Endodermal cell (in vitro differentiated cells): ENCODE data around the gene SCD5. TPM values are rescaled to one million over a fixed set of nuclear protein-coding genes. Genes with fewer than 3 reads are reported as not detected.

Experiments used
- DNase-seq: peaks from one replicate; pipeline ENCODE4 v3.0.0-alpha.2; 2017
- H3K27ac ChIP-seq: 2 replicates; pipeline ENCODE4 v1.5.1; 2013; ENCODE audit warnings: mild to moderate bottlenecking, low read depth, low read length, moderate library complexity
- H3K27me3 ChIP-seq: 2 replicates; pipeline ENCODE4 v1.6.1; 2013; ENCODE audit warnings: mild to moderate bottlenecking, low read length, moderate library complexity; ENCODE audit not compliant: insufficient read depth, control insufficient read depth, poor library complexity, severe bottlenecking
- H3K36me3 ChIP-seq: 2 replicates; pipeline ENCODE4 v1.7.0; 2013; ENCODE audit warnings: mild to moderate bottlenecking, low read length, moderate library complexity; ENCODE audit not compliant: control insufficient read depth, insufficient read depth
- H3K4me1 ChIP-seq: one replicate; pipeline ENCODE4 v1.7.0; 2013; ENCODE audit warnings: low read length; ENCODE audit not compliant: control insufficient read depth, insufficient read depth
- H3K4me3 ChIP-seq: 2 replicates; pipeline ENCODE4 v1.5.1; 2013; ENCODE audit warnings: mild to moderate bottlenecking, low read length, moderate library complexity
- H3K9ac ChIP-seq: 2 replicates; pipeline ENCODE4 v1.6.1; 2013; ENCODE audit warnings: mild to moderate bottlenecking, low read length, moderate library complexity; ENCODE audit not compliant: poor library complexity, severe bottlenecking; ENCODE audit errors: extremely low read depth
- H3K9me3 ChIP-seq: 2 replicates; pipeline ENCODE4 v1.6.1; 2013; ENCODE audit warnings: mild to moderate bottlenecking, low read length, moderate library complexity; ENCODE audit not compliant: control insufficient read depth
- H3K27ac Mint-ChIP-seq: 2 replicates; pipeline ENCODE4 v1.8.0; 2020; ENCODE audit warnings: mixed read lengths
- H3K27me3 Mint-ChIP-seq: 2 replicates; pipeline ENCODE4 v1.8.0; 2021; ENCODE audit warnings: mild to moderate bottlenecking, mixed read lengths; ENCODE audit not compliant: insufficient read depth
- H3K36me3 Mint-ChIP-seq: 2 replicates; pipeline ENCODE4 v1.8.0; 2020; ENCODE audit warnings: low read depth, mixed read lengths
- H3K4me1 Mint-ChIP-seq: 2 replicates; pipeline ENCODE4 v1.8.0; 2020; ENCODE audit warnings: mixed read lengths
- H3K4me3 Mint-ChIP-seq: 2 replicates; pipeline ENCODE4 v1.8.0; 2020; ENCODE audit warnings: mild to moderate bottlenecking, moderate library complexity, mixed read lengths
- H3K9me3 Mint-ChIP-seq: 2 replicates; pipeline ENCODE4 v1.8.0; 2020; ENCODE audit warnings: mild to moderate bottlenecking, mixed read lengths
- CTCF ChIP-seq: fragments of 200-600 bp; sonication (generic); conservative IDR thresholded peaks from 2 replicates; pipeline ENCODE4 v1.5.0; 2021; ENCODE audit warnings: antibody characterized with exemption, mild to moderate bottlenecking
- WGBS, 2 experiments: methylation state at CpG; one replicate each; pipeline versions ENCODE4 v1.1.5 to v1.1.7; 2013; ENCODE audit warnings: missing lambda C conversion rate in 2 of 2, mixed read lengths in 1 of 2; ENCODE audit not compliant: insufficient coverage in 1 of 2, insufficient read length in 1 of 2; 5-methylcytosine and 5-hydroxymethylcytosine counted together
- total RNA-seq, 2 donors: library from RNA; stranded (reverse); fragmentation: NEBNext Ultra II Directional in 1 of 2; extraction: Animal tissue kit (Norgen Biotek cat#: 25700) in 1 of 2; gene quantifications; 2 replicates in 1 of 2; 3 replicates in 1 of 2; pipeline ENCODE4 v1.2.1, GENCODE V29; 2021

Gene SCD5
- total RNA-seq, 2 donors from 2014 or later = 3.2 to 5.2 TPM

GRCh38 chr4:82589756-82590155 is 208.8 kb downstream of the SCD5 start:
- no peaks in the 10 kb centered on the region for H3K36me3 ChIP-seq

GRCh38 chr4:82588771-82589270 is 209.8 kb downstream of the SCD5 start:
- H3K4me1 ChIP-seq = peaks cover 34% of the 10 kb centered on the region
- H3K27me3 ChIP-seq = no peaks in the 10 kb centered on the region
- no peak for DNase-seq
- peaks cover 2% of the 10 kb centered on the region for H3K27me3 Mint-ChIP-seq
- no peaks in the 10 kb centered on the region for H3K9me3 ChIP-seq
- 84 to 92% methylated on average over 2 of the region's 2 CpGs for WGBS, 2 experiments
- no peak overlapping the region for H3K27ac ChIP-seq
- no peaks in the 10 kb centered on the region for H3K36me3 ChIP-seq
- no peak overlapping the region for H3K9ac ChIP-seq
- no peak overlapping the region for H3K27ac Mint-ChIP-seq
- no peak for TF ChIP-seq CTCF
- peaks cover 66% of the 10 kb centered on the region for H3K4me1 Mint-ChIP-seq
- H3K9me3 Mint-ChIP-seq = no peaks in the 10 kb centered on the region
- no peaks in the 10 kb centered on the region for H3K36me3 Mint-ChIP-seq
- H3K4me3 ChIP-seq = no peak overlapping the region
- no peak overlapping the region for H3K4me3 Mint-ChIP-seq

More at GRCh38 chr4:82589756-82590155, 208.8 kb downstream of the SCD5 start:
- Histone ChIP-seq H3K4me1 (peaks cover 29% of the 10 kb centered on the region), H3K4me3 (no peak overlapping the region), H3K9me3 (no peaks in the 10 kb centered on the region), H3K9ac (no peak overlapping the region), H3K27me3 (no peaks in the 10 kb centered on the region), H3K27ac (no peak overlapping the region)
- H3K4me3 Mint-ChIP-seq = no peak overlapping the region
- peaks cover 59% of the 10 kb centered on the region for H3K4me1 Mint-ChIP-seq
- TF ChIP-seq CTCF = no peak
- H3K27ac Mint-ChIP-seq = no peak overlapping the region
- no peaks in the 10 kb centered on the region for H3K9me3 Mint-ChIP-seq
- H3K36me3 Mint-ChIP-seq = no peaks in the 10 kb centered on the region
- peaks cover 2% of the 10 kb centered on the region for H3K27me3 Mint-ChIP-seq
- no peak for DNase-seq
- WGBS, 2 experiments = 88% methylated on average over 1 of the region's 1 CpG; no CpG with 5 or more reads in 1 of the 2 experiments

- no peaks in the 10 kb centered on the region for H3K9me3 Mint-ChIP-seq
Observed at GRCh38 chr4:82587826-82588540, 210.6 kb downstream of the SCD5 start.

More at GRCh38 chr4:82587826-82588540, 210.6 kb downstream of the SCD5 start:
- H3K9ac ChIP-seq = no peak overlapping the region
- peak overlapping the region; percentile 9 for H3K4me3 ChIP-seq
- H3K27ac Mint-ChIP-seq = no peak overlapping the region
- H3K9me3 ChIP-seq = no peaks in the 10 kb centered on the region
- H3K27ac ChIP-seq = no peak overlapping the region
- no peak for TF ChIP-seq CTCF
- H3K4me1 ChIP-seq = peaks cover 34% of the 10 kb centered on the region
- H3K27me3 Mint-ChIP-seq = peaks cover 2% of the 10 kb centered on the region
- no peaks in the 10 kb centered on the region for H3K27me3 ChIP-seq
- no peaks in the 10 kb centered on the region for H3K36me3 ChIP-seq
- H3K4me3 Mint-ChIP-seq = no peak overlapping the region
- DNase-seq = no peak
- WGBS, 2 experiments = 74 to 75% methylated on average over 7 to 8 of the region's 8 CpGs
- peaks cover 73% of the 10 kb centered on the region for H3K4me1 Mint-ChIP-seq
- no peaks in the 10 kb centered on the region for H3K36me3 Mint-ChIP-seq
